ENCODE data around the gene POLA1.

Gene POLA1

DNA sequence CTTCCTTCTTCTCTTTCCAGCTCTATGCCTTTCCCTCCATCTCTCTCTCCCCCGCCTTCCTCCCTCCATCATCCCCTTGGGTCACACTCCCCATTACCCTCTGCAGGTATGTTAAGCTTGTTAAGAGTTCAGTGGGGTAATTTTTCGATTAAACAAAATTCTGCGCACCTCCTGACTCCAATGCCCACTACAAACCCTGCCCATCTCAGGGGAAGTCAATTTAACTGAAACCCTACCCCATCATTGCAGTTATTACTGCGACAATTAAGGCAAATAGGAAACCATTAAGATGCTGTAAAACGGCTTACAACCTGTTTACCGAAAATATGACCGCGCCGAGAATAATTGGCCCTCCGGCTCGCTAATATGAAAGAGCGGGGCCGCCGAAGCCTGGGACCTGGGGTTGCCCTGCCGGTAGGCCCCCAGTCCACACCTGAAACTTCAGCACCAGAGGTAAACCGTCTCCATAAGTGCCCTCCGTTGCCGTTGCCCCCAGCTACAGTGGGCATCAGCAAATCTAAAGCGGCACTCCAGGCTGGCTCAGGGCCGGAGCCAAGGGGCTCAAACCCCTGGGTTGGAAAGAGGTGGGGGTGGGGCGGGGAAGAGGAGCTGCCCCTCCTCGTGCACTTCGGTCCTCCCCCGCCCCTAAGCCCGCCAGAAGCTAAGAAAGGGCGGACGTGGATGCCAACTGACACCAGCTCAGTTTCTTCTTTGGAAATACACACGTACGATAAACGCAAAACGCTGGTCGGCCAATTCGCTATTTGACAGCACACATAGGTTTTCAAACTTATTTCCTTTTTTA is 317.3 kb downstream of the POLA1 start:
- no peak for DNase-seq (ENCODE audit: low read depth)

DNA sequence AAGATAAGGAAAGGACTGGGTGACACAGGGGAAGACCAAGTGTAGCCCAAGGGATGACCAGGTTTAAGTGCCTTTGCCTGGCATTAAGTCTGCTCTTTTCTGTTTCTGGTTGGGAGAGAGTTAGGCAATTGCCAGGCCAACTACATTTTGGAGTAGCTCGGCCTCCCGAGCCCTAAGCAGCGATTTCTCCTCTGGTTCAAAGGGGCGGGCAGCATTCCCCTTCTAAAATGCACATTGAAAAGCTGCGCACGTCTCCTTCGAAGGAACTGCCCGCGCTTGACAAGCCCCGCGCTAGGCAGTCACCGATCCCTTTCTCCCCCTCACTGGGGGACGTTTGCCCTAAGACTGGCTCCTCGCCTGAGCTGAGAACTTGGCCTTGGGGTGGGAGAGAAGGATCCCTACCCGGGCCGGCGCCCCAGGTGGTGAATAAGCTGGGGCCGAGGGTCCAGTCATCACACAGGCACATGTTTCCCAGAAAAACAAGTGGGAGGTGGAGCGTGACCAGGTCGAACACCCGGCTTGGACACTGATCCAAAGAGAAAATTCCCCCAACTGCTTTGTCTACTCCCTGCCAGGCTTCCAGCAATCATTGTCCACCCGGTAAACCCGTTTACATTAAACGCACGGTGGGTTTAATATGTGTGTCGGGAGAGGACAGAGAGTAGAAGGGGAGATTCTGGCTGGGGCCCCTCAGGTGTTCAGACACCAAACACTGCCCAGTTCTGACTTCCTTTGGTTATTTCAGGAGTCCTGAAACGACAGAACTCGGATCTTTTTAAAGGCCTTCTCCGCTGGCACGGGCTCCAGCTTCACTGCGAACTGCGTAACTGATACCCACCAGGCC is 318.1 kb downstream of the POLA1 start:
- DNase-seq (ENCODE audit: low read depth) = no peak

GRCh38 chrX:25012433-25012735 is 318.7 kb downstream of the POLA1 start:
- no peak for DNase-seq (ENCODE audit: low read depth)

- no peak for DNase-seq (ENCODE audit: low read depth)
Observed at GRCh38 chrX:25012793-25013631, 319.3 kb downstream of the POLA1 start.

GRCh38 chrX:25013632-25014365 is 320.1 kb downstream of the POLA1 start:
- no peak for DNase-seq (ENCODE audit: low read depth)

- DNase-seq (ENCODE audit: low read depth) = no peak
Observed at GRCh38 chrX:25014366-25014838, 320.7 kb downstream of the POLA1 start.

GRCh38 chrX:25015486-25016360 is 322.0 kb downstream of the POLA1 start, which contains the start of gene ARX:
Gene ARX, minus strand, starts transcription at chrX:25015965. Its CDS starts 228 bp downstream, at chrX:25015737.
- DNase-seq (ENCODE audit: low read depth) = no peak

DNA sequence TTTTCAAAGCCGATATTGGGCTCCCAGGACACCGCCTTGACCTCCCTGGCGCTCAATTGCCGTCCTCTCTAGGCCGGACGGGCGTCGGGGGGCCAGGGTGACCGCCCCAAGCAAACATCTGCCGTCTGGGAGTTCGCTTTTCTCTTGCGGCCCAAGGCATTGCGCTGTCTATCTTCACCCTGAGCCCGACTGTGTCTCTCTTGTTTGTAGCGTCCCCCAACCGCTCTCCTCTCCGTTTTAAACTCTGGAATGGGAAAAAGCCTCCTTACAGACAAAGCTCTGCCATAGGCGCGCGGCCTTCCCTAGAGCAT is 322.6 kb downstream of the POLA1 start:
- no peak for DNase-seq (ENCODE audit: low read depth)

DNA sequence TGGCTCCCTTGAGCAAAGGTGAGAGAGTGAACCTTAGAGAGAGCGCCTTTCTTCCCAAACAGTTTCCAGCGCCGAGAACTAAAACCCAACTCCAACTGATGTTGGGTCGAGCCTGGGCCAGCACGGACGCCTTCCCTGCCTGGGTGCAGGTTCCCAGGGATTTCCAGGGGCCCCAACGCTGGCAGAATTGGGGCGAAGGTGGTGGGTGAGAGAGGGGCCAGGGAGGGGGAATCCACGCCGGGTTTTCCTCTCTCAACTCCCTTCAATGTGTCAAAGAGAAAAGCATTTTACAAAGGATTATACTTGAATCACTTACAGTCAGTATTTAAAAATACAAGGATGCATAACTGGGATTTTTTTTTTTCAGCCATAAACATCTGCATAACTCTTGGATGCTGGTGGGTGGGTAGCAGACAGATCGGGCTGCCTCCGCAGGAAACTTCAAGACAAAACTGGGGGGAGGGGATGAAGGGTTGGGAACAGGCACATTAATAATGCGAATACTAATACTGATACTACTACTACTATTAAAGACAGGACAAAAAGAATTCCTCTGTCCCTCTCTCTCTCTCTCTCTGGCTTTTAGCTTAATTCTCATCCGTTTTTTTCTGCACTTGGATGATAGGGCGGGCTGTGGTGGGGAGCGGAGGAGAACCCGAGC is 323.4 kb downstream of the POLA1 start:
- DNase-seq (ENCODE audit: low read depth) = no peak

- no peak for DNase-seq (ENCODE audit: low read depth)
Observed at GRCh38 chrX:25017667-25018247, 324.0 kb downstream of the POLA1 start.

GRCh38 chrX:25018682-25019081 is 325.0 kb downstream of the POLA1 start:
- no peak for DNase-seq (ENCODE audit: low read depth)

- DNase-seq (ENCODE audit: low read depth) = no peak
Observed at GRCh38 chrX:25019707-25020390, 326.1 kb downstream of the POLA1 start.

- DNase-seq (ENCODE audit: low read depth) = no peak
Observed at GRCh38 chrX:25020391-25020904, 326.7 kb downstream of the POLA1 start.

- no peak for DNase-seq (ENCODE audit: low read depth)
Observed at GRCh38 chrX:25020905-25021449, 327.3 kb downstream of the POLA1 start.

- DNase-seq (ENCODE audit: low read depth) = no peak
Observed at GRCh38 chrX:25022499-25023325, 329.0 kb downstream of the POLA1 start.

- no peak for DNase-seq (ENCODE audit: low read depth)
Observed at GRCh38 chrX:25023908-25024307, 330.2 kb downstream of the POLA1 start.

GRCh38 chrX:25025615-25026014 is 331.9 kb downstream of the POLA1 start:
- no peak for DNase-seq (ENCODE audit: low read depth)

DNA sequence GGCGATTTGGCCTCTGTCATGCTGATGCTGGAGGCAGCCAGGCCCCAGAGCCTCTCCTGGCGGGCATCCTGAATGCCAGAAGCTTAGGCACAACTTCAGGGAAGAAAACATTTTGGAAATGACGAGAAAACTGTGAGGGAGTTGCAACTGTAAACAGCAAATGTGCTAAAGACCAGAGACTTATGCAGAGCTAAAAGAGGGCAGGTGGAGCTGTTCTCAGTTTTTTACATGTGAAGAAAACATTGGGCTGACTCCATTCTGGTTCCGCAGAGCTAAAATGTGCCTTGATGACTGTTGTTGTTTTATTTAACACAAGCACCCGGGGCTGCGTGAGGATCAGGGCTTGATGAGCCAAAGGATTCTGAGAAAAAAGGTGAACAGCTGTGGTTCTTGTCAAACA is 332.9 kb downstream of the POLA1 start:
- no peak for DNase-seq (ENCODE audit: low read depth)
